Measurements from ENCODE around the gene SLC12A8.

The SLC12A8 gene

DNA sequence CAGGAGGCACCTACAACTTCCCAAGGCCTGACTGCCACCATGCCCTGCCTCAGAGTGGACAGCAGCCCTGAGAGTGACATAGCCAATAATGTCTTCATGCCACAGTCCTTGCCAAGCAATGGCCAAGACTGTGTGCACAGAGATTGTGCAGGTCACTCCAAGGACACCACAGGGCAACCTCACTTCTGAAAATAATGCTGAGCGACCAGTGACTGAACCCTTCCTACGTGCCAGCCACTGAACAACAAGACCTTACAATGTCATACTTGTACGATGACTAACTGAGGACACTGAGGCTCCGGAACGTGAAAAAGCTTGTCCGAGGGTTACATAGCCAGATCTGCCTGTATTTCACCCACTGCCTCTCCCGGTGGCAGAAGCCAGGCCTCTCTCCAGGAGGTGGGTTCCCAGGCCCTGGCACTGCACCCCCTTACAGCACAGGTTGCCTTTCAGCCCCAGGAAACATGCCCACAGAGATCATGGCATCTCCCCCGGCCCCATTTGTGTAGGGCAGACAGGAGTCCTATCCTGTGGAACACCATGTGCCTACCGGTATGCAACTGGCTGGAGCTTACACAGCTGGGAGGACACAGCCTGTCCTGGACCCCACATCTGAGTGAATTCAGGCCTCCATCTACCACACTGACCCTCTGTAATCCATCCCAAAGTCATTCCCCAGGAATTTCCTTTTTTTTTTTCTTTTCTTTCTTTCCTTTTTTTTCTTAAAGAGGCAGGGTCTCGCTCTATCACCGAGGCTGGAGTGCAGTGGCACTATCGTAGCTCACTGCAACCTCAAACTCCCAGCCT is 72.3 kb downstream of the SLC12A8 start:
- no peak for DNase-seq

DNA sequence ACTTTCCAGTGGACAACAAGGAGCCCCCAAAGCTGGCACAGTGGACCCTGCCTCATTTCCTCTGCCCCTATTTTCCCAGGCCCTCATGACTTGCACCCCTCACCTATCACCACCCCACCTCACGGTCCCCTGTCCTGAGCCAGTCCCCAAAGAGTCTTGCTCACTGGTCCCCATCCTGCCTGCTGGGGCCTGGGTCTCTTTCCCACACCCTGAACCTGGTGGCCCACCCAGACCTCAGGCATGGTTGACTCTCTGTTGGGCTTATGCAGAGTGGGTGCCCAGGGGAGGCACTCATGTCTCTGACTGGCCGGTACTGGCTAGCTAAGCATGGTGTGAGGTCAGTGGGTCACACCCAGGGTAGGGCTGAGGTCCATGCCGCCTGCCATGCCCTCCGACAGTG is 73.2 kb downstream of the SLC12A8 start:
- no peak for DNase-seq

DNA sequence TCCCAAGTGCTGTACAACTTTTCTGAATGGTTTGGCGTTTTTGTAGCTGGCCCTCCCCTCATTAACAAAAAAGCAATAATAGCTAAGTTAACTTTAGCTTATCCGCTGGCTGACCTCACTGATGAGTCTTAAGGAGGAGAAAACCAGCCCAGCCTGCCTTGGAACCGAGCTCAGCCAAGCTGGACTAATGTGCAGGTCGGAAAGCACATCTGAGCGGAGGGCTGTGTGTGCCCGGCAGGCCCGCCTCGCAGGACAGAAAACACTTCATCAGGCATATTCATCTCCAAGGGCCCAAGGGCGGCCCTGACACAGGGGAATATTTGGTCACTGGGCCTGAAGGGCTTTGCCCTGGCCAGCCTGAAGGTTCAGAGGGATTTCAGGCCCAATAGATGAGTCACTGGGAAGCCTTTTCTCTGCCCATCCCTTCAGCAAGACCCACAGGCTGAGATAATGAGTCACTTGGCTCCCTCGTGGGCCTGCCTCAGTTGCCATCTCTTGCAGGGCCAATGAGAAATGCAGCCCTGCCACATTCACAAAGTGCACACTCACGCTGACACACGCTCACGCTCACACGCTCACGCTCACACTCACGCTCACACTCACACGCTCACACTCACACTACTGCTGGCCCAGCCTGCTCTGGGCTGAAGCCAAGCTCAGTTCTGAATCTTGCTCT is 75.1 kb downstream of the SLC12A8 start:
- peak in 1 of 14 donors; percentile 32 for DNase-seq

DNA sequence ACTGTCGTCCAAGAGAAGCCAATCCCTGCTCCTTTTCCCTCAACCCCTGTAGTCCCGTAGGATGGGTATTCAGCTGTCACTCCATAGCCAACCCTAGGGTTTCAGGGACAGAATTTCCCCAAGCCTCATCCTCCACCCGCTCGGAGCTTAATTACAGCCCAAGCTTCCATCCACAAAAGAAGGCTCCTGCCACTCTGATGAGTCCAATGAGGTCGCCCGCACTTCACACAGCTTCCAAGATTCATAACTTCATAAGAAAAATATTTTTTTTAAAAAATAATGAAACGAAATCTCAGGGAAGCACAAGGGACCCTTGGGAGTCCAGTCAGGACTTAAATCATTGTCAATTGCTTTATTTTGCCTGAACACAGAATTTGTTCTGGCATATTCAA is 75.6 kb downstream of the SLC12A8 start:
- no peak for DNase-seq

- no peak for DNase-seq
These were observed 76.0 kb downstream of the SLC12A8 start for GRCh38 chr3:125136515-125136914.

- no peak for DNase-seq
These were observed 77.6 kb downstream of the SLC12A8 start for GRCh38 chr3:125134952-125135351.

DNA sequence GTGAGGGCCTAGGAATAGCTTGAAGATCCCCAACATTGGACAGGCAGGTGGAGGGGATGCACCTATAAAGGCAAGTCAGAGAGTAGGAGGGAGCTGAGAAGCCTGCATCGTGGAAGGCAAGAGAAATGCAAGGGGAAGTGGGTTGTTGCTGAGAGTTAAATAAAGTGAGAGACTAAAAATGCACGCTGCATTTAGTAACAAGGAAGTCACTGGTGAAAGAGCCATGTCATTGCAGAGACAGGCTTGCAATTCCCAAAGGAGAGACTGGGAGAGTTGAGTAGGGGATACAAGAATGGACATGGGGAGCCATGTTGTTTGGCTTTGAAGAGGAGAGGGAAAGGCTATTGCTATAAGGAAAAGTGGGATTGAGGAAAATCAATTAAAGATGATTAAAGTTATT is 79.7 kb downstream of the SLC12A8 start:
- DNase-seq = no peak

DNA sequence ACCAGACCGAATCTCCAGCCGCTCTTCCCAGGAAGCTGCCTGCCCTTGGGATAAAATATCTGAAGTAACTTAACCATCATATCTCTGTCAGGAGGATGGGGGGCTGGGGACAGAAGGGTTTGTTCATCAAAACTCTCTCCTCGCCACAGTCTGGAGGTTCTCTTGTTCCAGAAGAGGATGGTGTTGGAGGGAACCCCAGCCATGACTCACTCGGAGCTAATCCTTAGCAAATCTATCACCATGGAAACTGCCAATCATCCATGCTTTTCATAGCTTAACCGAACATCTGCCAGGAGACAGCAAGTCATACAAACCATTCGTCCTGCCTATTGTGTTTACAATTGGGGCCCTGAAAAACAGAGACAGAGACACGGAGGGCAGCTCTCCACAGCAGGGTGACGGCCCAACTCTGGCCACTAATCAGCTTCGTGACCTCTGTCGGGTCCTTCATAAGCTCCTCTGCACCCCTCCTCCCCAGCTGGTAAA is 83.0 kb downstream of the SLC12A8 start:
- no peak for DNase-seq

GRCh38 chr3:125128861-125129501 is 83.6 kb downstream of the SLC12A8 start:
- DNase-seq = no peak

- DNase-seq = no peak
These were observed 86.2 kb downstream of the SLC12A8 start for GRCh38 chr3:125126323-125126722.

DNA sequence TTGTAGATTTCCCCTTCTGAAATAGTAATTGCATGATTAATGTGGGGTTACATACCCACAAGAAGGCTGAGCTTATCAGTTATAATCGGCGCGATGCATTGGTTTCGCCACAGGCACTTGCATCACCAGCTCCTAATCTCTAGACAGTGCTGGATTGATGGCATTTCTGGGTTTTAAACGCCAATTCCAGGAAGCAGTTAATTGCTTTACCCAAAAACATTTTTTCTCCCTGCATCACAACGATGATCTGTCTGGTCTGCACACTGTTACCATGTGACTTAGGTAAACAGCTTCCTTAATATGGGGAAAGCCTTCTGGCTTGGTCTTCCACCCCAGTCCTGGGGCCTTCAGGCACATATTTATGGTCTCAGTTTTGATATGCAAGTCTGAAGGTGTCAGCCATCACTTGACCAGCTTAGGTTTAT is 86.7 kb downstream of the SLC12A8 start:
- DNase-seq = no peak

DNA sequence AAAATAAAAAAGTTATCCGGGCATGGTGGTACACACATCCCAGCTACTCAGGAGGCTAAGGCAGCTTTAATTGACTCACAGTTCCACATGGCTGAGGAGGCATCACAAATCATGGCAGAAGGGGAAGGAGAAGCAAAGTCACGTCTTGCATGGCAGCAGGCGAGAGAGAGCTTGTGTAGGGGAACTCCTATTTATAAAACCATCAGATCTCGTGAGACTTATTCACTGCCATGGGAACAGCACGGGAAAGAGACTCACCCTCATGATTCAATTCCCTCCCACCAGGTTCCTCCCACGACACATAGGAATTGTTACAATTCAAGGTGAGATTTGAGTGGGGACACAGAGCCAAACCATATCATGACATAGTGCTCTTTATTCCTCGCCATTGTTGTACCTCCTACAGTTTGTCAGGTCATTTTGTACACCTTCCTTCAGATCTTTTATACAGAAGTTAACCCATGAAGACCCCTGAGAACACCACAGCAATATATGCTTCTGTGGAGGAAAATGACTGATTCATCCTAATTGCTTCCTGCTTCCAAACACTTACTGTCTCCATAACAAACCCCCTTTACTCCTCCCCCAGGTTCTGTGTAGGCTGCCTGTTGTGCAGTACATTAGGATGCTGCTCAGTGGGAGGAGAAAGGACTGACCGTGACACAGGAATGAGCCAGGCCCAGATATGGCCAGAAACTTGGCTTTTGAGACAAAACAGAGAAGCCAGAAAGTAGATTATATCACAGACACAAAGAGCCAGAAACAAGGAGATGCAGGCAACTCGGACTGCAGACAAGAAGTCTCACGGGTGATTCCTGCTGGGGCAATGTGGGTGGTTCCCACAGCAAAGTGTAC is 88.9 kb downstream of the SLC12A8 start:
- no peak for DNase-seq

- no peak for DNase-seq
These were observed 91.1 kb downstream of the SLC12A8 start for GRCh38 chr3:125121246-125122010.

GRCh38 chr3:125120379-125121122 is 92.0 kb downstream of the SLC12A8 start:
- peak in 9 of 14 donors; percentile 17 to 75 (median 53) for DNase-seq

DNA sequence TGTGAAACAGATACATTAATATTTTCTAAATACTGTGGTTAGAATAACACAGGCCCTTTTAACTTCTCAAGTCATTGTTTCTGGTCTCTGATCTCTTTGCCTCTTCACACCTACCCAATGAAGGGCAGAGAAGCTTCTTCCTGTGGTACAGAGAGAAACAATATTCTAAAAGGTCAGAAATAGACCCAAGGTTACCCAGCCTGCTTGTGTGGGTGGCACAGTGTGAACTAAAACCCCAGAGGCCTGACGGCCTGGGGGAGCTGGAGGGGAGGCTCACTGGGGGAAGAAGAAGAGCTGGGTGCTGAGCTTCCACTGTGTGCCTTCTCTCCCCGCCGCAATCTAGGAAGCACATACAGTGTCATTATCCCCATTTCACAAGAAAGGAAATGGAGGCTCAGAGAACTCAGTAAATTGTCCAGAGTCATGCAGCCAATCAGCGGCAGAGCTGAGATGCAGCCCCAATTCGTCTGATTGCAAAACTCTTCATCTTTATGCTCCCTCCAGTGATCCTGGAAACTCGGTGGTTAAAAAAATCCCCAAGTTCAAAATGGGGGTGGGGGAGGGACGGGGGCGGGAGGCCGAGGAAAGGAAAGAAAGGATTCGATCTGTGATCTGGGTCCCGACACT is 92.7 kb downstream of the SLC12A8 start:
- DNase-seq = no peak

- DNase-seq = no peak
These were observed 93.9 kb downstream of the SLC12A8 start for GRCh38 chr3:125118600-125118999.

GRCh38 chr3:125117631-125118191 is 94.8 kb downstream of the SLC12A8 start:
- DNase-seq = no peak

GRCh38 chr3:125116311-125117080 is 96.1 kb downstream of the SLC12A8 start:
- DNase-seq = no peak

GRCh38 chr3:125115640-125116039 is 96.9 kb downstream of the SLC12A8 start:
- no peak for DNase-seq
